Neural cell (in vitro differentiated cells): ENCODE data around the gene PLBD1. TPM values are rescaled to one million over a fixed set of nuclear protein-coding genes. Genes with fewer than 3 reads are reported as not detected.

ENCODE experiments used
- H2AFZ ChIP-seq: fragments of 200-600, 300-800 bp; sonication (generic), shearing (Covaris generic); 2 replicates; pipeline ENCODE4 v1.6.0; 2014; ENCODE audit warnings: low read depth, mild to moderate bottlenecking, antibody characterized with exemption, low read length, moderate library complexity
- H3F3A ChIP-seq: fragments of 200-600 bp; shearing (Covaris generic); 2 replicates; pipeline ENCODE4 v1.6.1; 2016; ENCODE audit warnings: mild to moderate bottlenecking, moderate library complexity, mixed read lengths, antibody characterized with exemption, low read length; ENCODE audit not compliant: insufficient read depth, poor library complexity, severe bottlenecking
- H3K27ac ChIP-seq: fragments of 200-600, 300-800 bp; sonication (generic), shearing (Covaris generic); 2 replicates; pipeline ENCODE4 v1.5.1; 2014; ENCODE audit warnings: mild to moderate bottlenecking, low read length, moderate library complexity
- H3K27me3 ChIP-seq: fragments of 300-800, 200-600 bp; sonication (generic), shearing (Covaris generic); 2 replicates; pipeline ENCODE4 v1.6.0; 2014; ENCODE audit warnings: mild to moderate bottlenecking, low read depth, low read length, moderate library complexity; ENCODE audit not compliant: insufficient read depth
- H3K36me3 ChIP-seq: fragments of 300-800, 200-600 bp; sonication (generic), shearing (Covaris generic); 2 replicates; pipeline ENCODE4 v1.5.1; 2014; ENCODE audit warnings: mild to moderate bottlenecking, antibody characterized with exemption, low read length, moderate library complexity; ENCODE audit not compliant: insufficient read depth
- H3K4me2 ChIP-seq: fragments of 300-800, 200-600 bp; sonication (generic), shearing (Covaris generic); 2 replicates; pipeline ENCODE4 v1.6.0; 2014; ENCODE audit warnings: mild to moderate bottlenecking, low read length
- H3K4me3 ChIP-seq: fragments of 300-800, 200-600 bp; sonication (generic), shearing (Covaris generic); 2 replicates; pipeline ENCODE4 v1.5.1; 2014; ENCODE audit warnings: mild to moderate bottlenecking, low read length, moderate library complexity
- H3K79me2 ChIP-seq: fragments of 200-600 bp; shearing (Covaris generic); replicated peaks from 2 replicates; pipeline ENCODE4 v1.6.0; 2014; ENCODE audit warnings: mild to moderate bottlenecking, low read length, moderate library complexity; ENCODE audit not compliant: insufficient read depth
- H3K9ac ChIP-seq: fragments of 300-800, 200-600 bp; sonication (generic), shearing (Covaris generic); 2 replicates; pipeline ENCODE4 v1.6.1; 2016; ENCODE audit warnings: mild to moderate bottlenecking, low read length, mixed read lengths
- H3K9me2 ChIP-seq: fragments of 200-600 bp; shearing (Covaris generic); 2 replicates; pipeline ENCODE4 v1.6.1; 2016; ENCODE audit warnings: mild to moderate bottlenecking, low read length, mixed read lengths; ENCODE audit not compliant: insufficient read depth
- H3K9me3 ChIP-seq: fragments of 200-600, 300-800 bp; sonication (generic), shearing (Covaris generic); 2 replicates; pipeline ENCODE4 v1.6.1; 2016; ENCODE audit warnings: mild to moderate bottlenecking, mixed run types, low read length, moderate library complexity, mixed read lengths
- H4K20me1 ChIP-seq: fragments of 200-600 bp; shearing (Covaris generic); 2 replicates; pipeline ENCODE4 v1.6.1; 2016; ENCODE audit warnings: mild to moderate bottlenecking, mixed run types; ENCODE audit not compliant: insufficient read depth
- CTCF ChIP-seq: fragments of 450-650 bp; IDR thresholded peaks from 2 replicates; pipeline ENCODE4 v1.5.1; 2014; ENCODE audit warnings: antibody characterized with exemption, mild to moderate bottlenecking, moderate library complexity; ENCODE audit not compliant: poor library complexity, severe bottlenecking
- EP300 ChIP-seq: fragments of 450-650 bp; conservative IDR thresholded peaks from 2 replicates; pipeline ENCODE4 v1.6.1; 2014; ENCODE audit warnings: antibody characterized with exemption, mild to moderate bottlenecking, moderate library complexity; ENCODE audit not compliant: poor library complexity, severe bottlenecking
- EZH2 ChIP-seq: fragments of 200-600, 300-800 bp; shearing (Covaris generic), sonication (generic); IDR thresholded peaks from 2 replicates; pipeline ENCODE4 v1.6.1; 2014; ENCODE audit warnings: antibody characterized with exemption, low read length, borderline replicate concordance, mild to moderate bottlenecking; ENCODE audit not compliant: insufficient read depth, poor library complexity, severe bottlenecking
- MXI1 ChIP-seq: fragments of 450-650 bp; conservative IDR thresholded peaks from 2 replicates; pipeline ENCODE4 v1.6.1; 2014; ENCODE audit warnings: antibody characterized with exemption, mild to moderate bottlenecking; ENCODE audit not compliant: poor library complexity, severe bottlenecking
- POLR2AphosphoS5 ChIP-seq: IDR thresholded peaks from 2 replicates; pipeline ENCODE4 v1.6.1; 2012
- RAD21 ChIP-seq: fragments of 450-650 bp; conservative IDR thresholded peaks from 2 replicates; pipeline ENCODE4 v1.6.1; 2014; ENCODE audit warnings: antibody characterized with exemption, mild to moderate bottlenecking, moderate library complexity
- REST ChIP-seq: IDR thresholded peaks from 2 replicates; pipeline ENCODE4 v1.6.1; 2012; ENCODE audit warnings: borderline replicate concordance
- SMC3 ChIP-seq: fragments of 450-650 bp; conservative IDR thresholded peaks from 2 replicates; pipeline ENCODE4 v1.6.1; 2014; ENCODE audit warnings: antibody characterized with exemption, mild to moderate bottlenecking, moderate library complexity; ENCODE audit not compliant: poor library complexity
- TAF1 ChIP-seq: IDR thresholded peaks from 2 replicates; pipeline ENCODE4 v1.6.1; 2012; ENCODE audit warnings: low read depth
- polyA plus RNA-seq: library from polyadenylated mRNA; depleted of rRNA; stranded (reverse); fragments of >200 nt; gene quantifications from 2 replicates; pipeline ENCODE4 v1.2.3, GENCODE V29; 2014

PLBD1 gene
- polyA plus RNA-seq, 1 donor from 2014 or later = not detected

GRCh38 chr12:14578646-14579045 is 11.0 kb upstream of the PLBD1 start:
- no peaks in the 10 kb centered on the region for H3K27me3 ChIP-seq
- no peak overlapping the region for H3K9ac ChIP-seq
- H3K79me2 ChIP-seq = no peaks in the 10 kb centered on the region
- no peak overlapping the region for H3K4me2 ChIP-seq
- H3K27ac ChIP-seq = no peak overlapping the region
- no peak overlapping the region for H3K4me3 ChIP-seq
- no peaks in the 10 kb centered on the region for H3F3A ChIP-seq
- H3K9me3 ChIP-seq = no peaks in the 10 kb centered on the region
- no peaks in the 10 kb centered on the region for H3K9me2 ChIP-seq
- no peaks in the 10 kb centered on the region for H4K20me1 ChIP-seq
- no peak overlapping the region for H2AFZ ChIP-seq
- TF ChIP-seq POLR2AphosphoS5 (no peak), RAD21 (no peak), EP300 (no peak), TAF1 (no peak), CTCF (no peak), SMC3 (no peak), MXI1 (no peak), EZH2 (no peak), REST (no peak)
- H3K36me3 ChIP-seq = no peaks in the 10 kb centered on the region

- Histone ChIP-seq H3K4me3 (no peak overlapping the region), H3K27me3 (no peaks in the 10 kb centered on the region), H3K27ac (no peak overlapping the region), H3K36me3 (no peaks in the 10 kb centered on the region), H3K9me3 (no peaks in the 10 kb centered on the region), H3K79me2 (no peaks in the 10 kb centered on the region), H4K20me1 (no peaks in the 10 kb centered on the region), H3K4me2 (no peak overlapping the region), H3K9ac (no peak overlapping the region), H2AFZ (no peak overlapping the region), H3K9me2 (no peaks in the 10 kb centered on the region), H3F3A (no peaks in the 10 kb centered on the region)
- no peak for TF ChIP-seq EZH2
- TF ChIP-seq RAD21 = no peak
- TF ChIP-seq CTCF = no peak
- no peak for TF ChIP-seq POLR2AphosphoS5
- no peak for TF ChIP-seq MXI1
- TF ChIP-seq REST = no peak
- no peak for TF ChIP-seq EP300
- no peak for TF ChIP-seq TAF1
Observed at GRCh38 chr12:14577344-14577743, 9.7 kb upstream of the PLBD1 start.
